GM18498 (cell line): ENCODE results near the gene PIAS4.

Experiments used
- ATAC-seq: cut with Tn5 transposase; IDR thresholded peaks from one replicate; pipeline ENCODE4 v1.9.1; 2021; ENCODE audit warnings: mild to moderate bottlenecking, moderate library complexity; ENCODE audit not compliant: unreplicated experiment

The PIAS4 gene

DNA sequence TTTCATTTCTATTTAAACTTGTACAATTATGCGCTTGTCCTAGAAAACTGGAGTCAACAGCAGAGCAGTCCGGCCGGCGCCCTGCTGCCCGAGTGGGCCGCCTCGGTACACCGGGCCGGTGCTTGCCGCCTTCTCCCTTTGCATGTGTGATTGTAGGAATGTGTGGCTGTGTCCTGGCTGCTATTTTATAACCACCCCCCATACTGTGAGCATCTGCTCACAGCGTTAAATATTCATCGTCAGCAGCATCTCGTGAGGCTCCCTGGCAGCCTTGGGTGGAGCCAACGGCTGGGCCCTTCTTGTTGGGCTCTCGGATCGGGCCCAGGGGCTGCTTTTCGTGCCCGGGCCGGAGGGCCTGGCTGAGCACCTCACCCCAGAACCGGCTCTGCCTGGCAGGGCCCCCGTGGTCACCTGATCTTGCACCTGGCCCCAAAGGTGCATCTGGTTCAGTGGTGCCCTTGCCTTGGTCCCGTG is 10.6 kb downstream of the PIAS4 start:
- ATAC-seq, result no peak

DNA sequence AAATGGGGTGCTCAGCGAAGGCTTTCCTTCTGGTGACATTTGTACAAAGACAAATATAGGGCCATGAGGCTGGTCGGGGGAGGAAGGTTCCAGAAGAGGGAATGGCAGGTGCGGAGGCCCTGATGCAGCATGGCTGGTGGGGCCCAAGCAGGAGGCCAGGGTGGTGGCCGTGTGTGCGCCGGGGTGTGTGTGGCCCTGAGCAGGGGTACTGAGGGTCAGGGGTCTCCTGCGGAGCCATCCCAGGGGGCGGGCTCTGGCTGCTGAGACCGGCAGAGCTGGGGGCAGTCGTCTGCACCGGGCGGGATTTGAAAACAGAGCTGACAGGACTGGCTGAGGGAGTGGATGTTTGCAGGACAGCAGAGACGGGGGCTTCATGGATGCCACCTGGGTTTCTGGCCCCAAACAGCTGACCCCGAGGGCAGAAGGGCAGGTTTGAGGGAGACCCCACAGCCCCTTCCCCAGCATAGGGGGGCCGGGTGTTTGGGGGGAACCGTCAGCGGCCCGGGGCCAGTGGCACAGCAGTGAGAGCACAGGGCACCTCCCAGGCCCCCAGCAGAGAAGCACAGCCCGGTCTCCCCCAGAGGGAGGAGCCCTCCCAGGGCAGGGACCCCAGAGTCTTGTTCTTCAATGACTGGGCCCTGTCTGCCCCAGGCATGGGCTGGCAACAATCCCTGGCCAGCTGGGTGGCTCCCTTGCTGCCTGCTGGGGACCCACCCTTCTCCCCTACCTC is 11.4 kb downstream of the PIAS4 start:
- ATAC-seq, result no peak

DNA sequence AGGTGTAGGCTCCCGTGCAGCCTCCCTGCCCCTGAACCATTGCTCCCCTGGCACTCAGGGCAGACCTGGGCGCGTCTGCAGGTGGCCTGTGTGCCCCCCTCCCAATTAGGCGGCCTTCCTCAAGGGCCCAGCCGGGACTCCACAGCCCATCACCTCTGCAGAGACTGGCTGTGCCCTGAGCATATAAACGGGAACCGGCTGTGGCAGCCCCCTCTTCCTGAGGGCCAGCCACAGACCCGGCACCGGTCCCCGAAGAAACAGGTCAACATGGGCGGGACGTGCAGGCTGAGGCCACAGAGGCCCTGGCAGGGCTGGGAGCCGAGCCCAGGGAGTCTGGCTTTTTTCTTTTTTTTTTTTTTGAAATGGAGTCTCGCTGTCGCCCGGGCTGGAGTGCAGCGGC is 12.0 kb downstream of the PIAS4 start:
- no peak for ATAC-seq

DNA sequence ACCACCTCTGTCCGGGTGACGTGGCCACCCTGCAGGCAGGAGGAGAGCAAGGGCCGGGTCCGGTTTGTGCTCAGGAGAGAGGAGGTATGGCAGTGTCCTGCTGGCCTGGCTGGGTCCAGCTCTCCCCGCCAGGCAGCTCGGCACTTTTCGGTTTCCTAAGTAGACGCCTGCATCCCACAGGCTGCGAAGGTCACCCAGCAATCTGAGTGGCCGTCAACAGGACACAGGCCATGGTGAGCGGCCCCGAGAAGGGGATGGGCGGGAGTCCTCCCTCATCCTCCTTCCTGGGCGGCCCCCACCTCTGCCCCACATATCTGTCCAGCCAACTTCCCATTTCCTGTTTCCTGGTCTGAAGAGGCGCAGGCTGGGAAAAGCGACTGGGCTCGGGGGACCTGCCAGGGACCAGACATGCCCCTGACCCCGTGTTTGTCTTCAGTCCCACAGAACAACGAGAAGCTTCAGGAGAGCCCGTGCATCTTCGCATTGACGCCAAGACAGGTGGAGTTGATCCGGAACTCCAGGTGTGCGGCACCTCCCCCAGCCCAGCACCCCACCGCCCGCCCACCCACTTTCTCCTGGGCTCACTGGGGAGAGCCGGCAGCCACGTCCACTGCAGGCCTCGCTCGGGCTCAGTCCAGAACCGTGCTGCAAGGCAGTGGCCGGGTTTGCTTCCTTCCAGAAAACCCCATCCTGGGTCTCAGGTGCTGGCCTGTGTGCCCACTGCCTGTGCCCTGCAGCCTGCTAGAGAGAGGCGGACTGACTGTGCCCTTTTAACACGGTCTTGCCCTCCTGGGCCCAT is 16.3 kb downstream of the PIAS4 start:
- ATAC-seq, result no peak

DNA sequence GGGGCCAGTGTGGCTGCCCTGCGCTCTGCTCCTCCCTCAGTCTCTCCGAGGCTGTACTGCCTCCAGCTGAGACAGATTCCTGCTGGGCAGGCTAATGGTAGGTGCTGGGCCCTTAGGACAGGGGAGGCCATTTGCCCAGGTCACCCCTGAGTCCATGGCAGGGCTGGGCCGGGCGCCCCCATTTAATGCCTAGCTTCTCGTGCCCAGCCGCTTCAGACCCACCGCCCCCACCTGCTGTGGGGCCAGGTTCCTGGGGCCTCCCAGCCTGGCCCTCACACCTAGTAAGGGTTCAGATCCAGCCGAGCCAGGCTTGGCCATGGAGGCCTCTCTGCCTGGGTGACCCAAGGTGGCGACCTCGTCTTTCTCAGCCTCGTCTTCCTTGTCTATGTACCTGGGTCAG is 17.8 kb downstream of the PIAS4 start:
- ATAC-seq, result no peak

DNA sequence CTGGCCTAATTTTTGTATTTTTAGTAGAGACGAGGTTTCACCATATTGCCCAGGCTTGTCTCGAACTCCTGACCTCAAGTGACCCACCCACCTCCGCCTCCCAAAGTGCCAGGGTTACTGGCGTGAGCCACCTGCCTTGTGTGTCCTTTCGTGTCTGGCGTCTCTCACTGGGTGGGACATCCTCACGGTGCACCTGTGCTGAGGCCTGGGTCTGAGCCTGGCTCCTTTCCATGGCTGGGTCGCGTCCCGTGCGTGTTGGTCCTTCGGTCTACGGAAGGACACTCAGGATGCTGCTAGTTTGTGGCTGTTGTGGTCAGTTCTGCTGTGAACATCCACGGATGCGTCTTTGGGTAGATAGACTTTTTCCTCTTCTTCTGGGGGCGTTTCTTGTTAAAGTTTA is 19.6 kb downstream of the PIAS4 start:
- ATAC-seq, result no peak

DNA sequence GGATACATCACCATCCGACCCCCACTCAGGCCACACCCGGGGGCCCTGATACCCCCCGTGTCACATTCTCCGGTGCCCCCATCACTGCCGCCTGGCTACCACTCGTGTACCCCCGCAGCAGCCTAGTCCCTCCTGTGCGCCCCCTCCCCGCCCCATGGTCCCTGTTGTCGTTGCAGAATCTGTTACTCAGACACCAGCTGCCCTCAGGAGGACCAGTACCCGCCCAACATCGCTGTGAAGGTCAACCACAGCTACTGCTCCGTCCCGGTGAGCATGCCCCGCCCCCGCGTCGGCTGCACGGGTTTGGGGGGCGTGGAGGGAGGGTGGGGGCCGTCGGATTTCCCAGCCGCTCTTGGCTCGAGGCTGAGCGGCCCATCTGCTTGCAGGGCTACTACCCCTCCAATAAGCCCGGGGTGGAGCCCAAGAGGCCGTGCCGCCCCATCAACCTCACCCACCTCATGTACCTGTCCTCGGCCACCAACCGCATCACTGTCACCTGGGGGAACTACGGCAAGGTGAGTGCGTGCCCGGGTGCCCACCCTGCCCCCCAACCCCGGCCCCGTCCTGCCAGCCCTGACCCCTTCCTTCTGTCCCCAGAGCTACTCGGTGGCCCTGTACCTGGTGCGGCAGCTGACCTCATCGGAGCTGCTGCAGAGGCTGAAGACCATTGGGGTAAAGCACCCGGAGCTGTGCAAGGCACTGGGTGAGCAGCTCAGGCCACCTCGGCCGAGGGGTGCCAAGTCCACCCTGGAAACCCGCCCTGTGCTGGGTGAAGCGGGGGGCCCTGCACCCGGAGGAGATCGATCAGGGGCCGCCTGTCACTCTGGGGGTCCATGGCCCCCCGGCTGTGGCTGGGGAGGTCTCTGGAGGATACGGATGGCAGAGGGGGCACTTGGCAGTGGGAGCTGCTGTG is 21.1 kb downstream of the PIAS4 start:
- no peak for ATAC-seq

DNA sequence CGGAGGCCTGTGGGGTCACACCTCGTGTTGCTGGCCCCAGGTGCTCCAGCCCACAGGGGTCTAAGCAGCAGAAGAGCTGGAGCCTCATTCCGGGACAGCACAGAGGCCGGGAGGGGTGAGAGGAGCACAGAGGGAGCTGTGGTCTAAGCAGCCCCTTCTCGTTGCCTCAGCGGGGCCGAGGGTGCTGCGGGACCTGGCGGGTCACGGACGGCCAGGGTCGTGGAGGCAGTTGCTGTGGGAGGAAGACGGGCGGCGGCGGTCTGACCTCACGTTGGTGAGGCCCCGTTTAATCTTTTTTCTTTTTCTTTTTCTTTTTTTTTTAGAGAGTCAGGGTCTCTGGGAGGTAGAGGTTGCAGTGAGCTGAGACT is 21.7 kb downstream of the PIAS4 start:
- ATAC-seq, result no peak

DNA sequence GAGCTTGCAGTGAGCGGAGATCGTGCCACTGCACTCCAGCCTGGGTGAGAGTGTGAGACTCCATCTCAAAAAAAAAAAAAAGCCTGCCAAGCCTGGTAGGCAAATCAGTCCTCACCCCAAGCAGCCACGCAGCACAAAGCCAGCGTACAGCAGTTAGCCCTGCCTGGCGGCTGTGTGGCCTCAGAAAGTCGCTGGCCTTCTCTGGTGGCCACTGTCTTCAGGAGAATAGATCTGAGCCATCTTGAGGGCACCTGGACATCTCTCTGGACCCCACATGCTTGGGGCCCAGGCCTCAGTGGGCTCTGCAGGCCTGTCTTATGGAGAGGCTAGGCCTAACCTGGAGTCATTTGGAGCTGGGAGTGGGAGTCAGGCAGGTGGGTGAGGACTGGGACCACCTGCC is 23.0 kb downstream of the PIAS4 start:
- ATAC-seq, result no peak

DNA sequence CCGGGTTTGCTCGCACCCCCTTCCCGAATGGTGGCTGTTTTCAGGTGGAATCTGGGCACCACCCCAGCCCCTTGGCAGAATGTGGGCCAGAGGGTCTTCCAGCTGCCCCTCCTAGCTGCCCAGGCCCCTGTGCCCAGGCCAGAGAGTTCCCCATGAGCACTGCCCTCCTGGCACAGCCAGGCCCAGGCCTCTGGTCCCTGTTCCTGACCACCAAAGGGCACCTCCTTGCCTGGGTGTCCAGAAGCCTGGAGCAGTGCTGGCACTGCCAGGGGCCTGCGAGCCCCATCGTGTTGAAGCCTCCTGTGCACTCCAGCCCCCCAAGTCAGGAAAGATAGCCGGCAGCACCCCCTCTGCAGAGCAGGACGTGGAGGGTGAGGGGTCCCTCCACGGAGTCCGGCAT is 23.4 kb downstream of the PIAS4 start:
- no peak for ATAC-seq

DNA sequence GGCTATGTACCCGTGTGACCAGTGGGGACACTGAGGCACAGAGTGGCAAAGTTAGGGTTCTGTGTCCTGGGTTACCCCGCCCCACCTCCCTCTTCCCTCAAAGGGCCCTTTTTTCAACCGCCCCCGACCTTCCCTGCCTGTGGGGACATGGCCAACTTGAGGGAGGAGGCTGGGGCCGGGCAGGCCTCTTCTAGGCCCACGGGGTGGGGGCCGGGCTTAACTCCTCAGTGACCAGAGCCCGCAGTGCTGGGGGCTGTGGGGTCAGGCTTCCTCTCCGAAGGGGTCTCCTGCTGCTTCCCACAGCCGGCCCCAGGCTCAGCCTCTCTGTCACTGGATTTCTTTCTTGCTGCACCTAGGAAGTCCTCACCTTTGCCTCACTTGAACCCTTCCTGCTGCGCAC is 23.9 kb downstream of the PIAS4 start:
- no peak for ATAC-seq

DNA sequence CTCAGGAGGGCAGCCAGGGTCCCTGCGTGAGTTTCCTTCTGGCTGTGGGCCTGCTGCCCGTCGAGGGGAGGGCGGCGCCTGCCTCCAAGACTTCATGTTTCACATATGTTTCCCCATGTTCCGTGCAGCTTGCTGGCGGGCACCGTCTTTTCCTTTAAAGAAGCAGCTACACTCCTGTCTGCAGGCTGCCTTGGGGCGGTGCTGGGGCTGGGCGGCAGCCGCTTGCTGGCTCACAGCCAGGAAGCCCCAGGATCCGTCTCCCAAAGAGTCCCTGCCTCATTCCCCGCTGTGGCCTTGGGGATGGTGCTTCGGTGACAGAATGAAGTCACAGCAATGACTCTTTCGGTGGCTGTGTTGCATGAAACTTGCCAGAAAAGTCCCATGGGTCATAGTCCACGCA is 24.9 kb downstream of the PIAS4 start:
- no peak for ATAC-seq

DNA sequence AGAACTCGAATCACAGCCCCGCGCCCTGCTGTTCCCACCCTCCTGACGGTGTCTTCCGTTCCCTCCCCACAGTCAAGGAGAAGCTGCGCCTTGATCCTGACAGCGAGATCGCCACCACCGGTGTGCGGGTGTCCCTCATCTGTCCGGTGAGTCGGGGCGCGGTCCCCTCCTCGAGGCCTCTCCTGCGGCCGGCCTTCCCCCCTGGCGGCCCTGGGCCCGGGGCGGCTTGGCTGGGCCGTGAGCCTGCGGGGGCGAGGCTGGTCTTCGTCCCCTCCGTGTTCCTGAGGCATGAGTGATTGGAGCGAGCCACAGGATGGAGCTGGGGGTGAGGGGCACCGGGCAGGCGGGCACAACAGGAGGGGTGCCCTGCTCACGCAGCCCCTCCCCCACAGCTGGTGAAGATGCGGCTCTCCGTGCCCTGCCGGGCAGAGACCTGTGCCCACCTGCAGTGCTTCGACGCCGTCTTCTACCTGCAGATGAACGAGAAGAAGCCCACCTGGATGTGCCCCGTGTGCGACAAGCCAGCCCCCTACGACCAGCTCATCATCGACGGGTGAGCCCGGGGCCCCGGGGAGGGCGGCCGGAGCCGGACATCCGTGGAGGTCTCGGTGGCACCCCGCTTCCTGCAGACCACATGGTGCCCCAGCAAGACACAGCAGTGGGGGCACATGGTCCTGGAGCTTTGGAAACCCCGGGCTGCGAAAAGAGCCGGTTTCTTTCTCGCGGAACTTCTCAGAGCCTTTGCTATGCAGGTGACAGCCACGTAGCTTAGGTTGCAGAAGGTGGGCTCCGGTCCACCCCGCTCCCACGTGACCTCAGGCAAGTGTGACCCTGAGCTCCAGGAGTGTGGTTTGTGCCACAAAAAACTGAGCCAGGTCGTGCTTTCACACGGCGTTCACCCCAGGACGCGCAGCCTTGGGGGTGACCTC is 25.8 kb downstream of the PIAS4 start:
- ATAC-seq, result no peak

DNA sequence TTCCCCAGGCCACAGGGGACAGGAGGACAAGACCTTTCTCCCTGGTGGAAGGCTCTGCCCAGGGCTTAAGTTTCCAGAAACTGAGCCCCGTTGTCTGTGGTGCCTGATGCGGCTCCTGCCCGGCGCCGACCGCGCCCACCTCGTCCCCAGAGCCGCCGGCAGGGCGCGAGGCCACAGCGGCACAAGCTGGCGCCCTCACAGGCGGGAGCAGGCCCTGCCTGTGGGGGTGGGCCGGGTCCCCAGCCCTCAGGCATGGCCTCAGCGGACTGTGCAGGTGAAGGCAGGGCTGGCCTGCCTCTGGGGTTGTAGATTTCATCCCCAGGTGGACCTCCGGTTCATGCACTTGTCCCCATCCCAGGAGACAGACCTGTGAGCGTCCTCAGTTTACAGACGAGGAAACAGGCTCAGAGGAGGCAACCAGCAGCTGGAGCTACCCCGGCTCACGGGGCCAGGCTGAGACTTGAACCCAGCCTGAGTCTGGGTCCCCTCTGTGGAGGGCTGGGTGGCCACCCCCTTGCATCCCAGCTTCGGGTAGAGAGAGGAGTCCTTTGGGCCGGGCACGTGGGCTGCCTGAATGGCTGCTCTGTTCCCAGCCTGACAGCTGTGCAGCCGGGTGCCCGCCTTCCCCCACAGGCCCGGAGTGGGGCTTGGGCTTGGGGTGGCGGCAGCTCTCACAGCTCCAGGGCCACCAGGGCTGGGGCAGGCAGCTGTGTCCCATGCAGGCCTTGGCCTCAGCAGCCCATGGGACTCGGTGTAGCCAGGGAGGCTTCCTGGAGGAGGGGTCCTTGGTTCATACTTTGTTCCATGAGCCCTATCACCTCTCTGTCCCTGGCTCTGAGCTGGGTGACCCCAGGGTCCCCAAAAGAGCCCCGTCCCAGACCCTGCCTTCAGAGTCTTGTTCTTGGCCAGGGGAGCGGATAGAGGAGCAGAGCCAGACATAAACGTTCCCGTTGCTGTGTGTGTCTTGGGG is 26.8 kb downstream of the PIAS4 start:
- no peak for ATAC-seq

DNA sequence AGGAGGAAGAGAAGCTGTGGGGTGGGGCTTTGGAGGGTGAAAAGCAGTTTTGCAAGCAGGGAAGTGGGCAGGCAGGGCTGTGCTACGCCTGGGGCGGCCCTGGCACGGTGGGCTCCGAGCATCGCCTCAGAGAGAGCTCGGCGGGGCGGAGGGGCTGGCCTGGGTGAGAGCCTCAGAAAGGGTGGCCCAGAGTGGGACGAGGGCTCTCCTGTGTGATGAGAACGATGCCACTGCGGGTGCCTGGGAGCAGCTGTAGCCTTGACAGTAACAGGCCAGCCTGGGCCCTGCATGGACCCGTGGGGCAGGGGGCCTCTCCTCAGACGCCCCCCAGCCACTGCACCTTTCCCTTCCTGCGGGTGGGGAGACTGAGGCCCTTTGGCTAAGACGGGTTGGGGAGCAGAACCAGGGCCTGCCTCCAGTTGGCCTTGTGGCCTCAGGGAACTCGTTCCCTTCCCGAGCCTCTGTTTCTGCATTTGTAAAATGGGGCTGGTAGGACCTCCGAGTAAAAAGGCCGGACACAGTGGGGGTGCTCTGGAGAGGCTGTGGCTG is 27.6 kb downstream of the PIAS4 start:
- ATAC-seq, result no peak

DNA sequence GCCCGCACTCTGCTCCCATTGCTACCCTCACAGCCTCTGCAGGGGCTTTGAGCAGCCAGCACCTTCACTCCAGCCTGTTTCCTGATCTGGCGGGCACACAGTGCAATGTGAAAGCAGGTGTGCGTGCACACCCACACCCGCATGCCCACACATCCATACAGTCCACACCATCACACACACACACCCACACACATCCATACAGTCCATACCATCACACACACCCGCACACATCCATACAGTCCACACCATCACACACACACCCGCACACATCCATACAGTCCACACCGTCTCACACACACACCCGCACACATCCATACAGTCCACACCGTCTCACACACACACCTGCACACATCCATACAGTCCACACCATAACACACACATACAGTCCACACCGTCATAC is 28.0 kb downstream of the PIAS4 start:
- no peak for ATAC-seq

DNA sequence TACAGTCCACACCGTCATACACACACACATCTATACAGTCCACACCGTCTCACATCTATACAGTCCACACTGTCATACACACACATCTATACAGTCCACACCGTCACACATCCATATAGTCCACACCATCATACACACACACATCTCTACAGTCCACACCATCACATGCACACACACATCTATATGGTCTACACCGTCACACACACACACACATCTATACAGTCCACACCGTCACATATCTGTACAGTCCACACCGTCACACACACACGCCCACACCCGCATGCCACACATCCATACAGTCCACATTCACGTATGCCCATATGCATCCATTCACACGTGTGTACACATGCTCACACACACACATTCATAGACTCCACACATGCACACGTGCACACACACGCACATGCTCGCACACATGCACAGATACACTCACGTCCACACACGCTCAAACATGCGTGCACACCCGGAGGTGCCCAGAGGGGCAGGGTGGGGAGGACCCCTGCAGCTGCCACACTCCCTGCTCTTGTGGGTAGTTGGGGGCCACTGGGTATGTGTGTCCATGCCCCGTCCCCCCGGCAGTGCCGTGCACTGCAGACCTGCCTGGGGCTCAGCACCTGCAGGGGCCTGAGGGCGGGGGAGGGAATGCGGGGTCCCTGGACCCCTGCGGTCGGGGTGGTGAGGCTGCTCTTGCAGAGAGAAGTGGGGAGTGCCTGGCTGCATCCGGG is 29.2 kb downstream of the PIAS4 start:
- ATAC-seq, result no peak

DNA sequence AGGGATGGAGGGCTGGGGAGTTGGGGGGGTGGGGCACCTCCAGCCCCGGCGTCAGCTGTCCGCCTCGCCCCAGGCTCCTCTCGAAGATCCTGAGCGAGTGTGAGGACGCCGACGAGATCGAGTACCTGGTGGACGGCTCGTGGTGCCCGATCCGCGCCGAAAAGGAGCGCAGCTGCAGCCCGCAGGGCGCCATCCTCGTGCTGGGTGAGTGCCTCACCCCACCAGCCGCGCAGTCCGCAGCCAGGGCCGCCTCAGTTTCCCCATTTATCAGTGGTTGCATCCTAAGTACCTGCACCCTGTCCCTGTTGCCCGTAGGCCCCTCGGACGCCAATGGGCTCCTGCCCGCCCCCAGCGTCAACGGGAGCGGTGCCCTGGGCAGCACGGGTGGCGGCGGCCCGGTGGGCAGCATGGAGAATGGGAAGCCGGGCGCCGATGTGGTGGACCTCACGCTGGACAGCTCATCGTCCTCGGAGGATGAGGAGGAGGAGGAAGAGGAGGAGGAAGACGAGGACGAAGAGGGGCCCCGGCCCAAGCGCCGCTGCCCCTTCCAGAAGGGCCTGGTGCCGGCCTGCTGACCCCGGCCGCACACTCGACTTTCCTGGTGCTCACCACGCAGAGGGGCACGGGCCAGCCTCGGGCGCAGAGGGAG is 29.9 kb downstream of the PIAS4 start:
- ATAC-seq, result no peak
